ENCODE results near the gene CCR3. TPM values are rescaled to one million over a fixed set of nuclear protein-coding genes. Genes with fewer than 3 reads are reported as not detected.

The CCR3 gene
- polyA plus RNA-seq, 3 donors, result 0.08 to 0.21 TPM; not detected in 1

DNA sequence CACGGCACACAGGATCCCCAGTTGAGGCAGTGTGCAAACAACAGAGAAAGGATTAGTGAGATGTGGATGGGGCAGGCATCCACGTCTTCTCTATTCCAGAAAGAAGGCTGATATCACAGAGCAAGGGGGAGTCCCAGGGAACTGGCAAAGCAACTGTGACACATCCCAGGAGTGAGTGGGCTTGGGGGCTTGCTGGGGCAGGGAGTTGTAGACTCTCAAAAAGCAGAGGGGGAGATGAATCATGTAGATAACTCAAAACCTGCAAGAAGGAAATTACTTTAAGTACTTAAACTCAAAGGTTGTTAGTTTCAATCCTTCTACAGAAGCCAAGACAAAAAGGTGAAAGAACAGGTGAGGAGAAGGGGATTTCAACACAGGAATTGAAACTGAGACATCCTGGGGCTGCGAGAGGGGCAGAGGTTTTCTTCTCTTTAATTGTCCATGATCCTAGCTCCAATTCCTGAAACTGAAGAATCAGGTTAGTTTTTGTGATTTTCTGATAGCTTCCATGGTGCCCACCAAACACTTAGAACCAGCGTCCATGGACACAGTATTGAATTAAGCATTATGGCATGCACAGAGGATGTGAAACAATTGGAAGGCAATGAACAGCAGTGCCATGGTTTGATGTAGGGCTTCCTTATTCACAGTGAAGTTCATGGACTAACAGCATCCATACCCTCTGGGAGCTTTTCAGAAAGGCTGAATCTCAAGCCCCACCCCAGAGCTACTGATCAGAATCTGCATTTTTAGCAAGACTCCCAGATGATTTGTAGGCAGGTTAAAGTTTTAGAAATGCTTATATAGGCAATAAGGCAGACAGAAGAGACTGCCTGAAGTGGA lies 52.0 kb downstream of the CCR3 start:
- no peak for DNase-seq (ENCODE audit: low read depth in 3 of 3, low spot score in 2 of 3)

DNA sequence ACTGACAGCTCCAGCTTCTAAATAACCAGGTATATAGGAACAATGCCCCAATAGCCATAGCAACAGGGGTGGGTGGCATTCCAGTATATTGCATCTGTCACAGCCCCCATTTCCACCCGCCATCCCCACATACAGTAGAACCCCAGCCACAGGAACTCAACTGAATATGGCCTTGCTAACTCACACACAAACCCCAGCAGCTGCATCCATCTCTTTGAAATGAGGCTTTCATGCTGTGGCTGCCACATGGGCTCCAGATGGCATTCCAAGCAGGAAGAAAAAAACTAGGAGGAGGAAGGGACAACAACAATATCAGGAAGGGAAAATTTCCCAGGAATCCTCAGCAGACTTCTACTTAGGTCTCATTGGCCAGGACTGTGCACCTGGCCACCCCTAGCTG lies 54.6 kb downstream of the CCR3 start:
- no peak for DNase-seq (ENCODE audit: low read depth in 3 of 3, low spot score in 2 of 3)

GRCh38 chr3:46297658-46298423 lies 55.6 kb downstream of the CCR3 start:
- DNase-seq (ENCODE audit: low read depth in 3 of 3, low spot score in 2 of 3), result no peak

GRCh38 chr3:46298871-46299607 lies 56.8 kb downstream of the CCR3 start:
- DNase-seq (ENCODE audit: low read depth in 3 of 3, low spot score in 2 of 3), result no peak

- no peak for DNase-seq (ENCODE audit: low read depth in 3 of 3, low spot score in 2 of 3)
Observed at GRCh38 chr3:46299608-46300460, 57.6 kb downstream of the CCR3 start.

DNA sequence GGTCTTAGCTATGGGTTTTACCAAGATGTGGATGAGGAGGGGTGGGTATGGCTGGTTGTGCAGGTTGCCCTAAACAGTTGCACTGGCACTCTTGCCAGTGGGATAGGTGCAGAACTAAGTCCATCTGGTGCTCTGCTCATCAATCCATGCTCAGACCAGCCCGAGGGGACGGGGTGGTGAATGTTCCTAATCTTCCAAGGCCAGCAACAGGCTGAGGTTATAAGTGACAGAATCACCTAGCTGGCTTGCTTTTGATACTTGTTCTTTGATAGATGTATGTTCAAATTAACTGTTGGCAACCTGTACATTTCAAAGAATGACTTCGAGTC lies 58.2 kb downstream of the CCR3 start:
- no peak for DNase-seq (ENCODE audit: low read depth in 3 of 3, low spot score in 2 of 3)

DNA sequence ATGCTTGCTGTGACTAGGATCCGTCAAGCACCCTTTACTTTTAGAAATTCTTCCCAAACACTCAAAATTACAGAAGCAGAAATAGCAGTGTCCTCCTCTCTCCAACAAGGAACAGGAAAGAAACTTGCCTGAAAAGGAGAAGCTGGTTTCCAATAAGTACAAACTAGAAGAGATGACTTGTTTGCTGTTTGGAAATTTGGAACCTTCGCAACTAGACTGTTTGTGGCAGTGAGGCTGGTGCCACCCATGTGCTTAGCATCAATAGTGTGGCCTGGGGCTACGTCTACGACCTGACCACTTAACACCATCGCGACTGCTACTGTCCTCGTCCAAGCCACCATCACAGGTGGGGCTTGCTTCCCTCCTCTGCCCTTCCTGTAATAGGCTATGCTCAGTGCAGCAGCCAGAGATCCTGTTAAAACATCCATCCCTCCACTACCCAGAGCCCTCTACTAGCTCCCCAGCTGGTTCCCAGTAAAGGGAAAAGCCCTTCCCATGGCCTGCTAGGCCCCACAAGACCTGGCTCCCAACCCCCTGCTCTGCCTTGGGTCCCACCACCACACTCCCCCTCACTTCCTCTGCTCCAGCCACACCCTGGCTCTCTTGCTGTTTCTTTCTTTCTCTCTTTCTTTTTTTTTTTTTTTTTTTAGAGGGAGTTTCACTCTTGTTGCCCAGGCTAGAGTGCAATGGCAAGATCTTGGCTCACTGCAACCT lies 59.0 kb downstream of the CCR3 start:
- DNase-seq (ENCODE audit: low read depth in 3 of 3, low spot score in 2 of 3), result no peak

GRCh38 chr3:46303240-46303639 lies 61.0 kb downstream of the CCR3 start:
- DNase-seq (ENCODE audit: low read depth in 3 of 3, low spot score in 2 of 3), result no peak

- no peak for DNase-seq (ENCODE audit: low read depth in 3 of 3, low spot score in 2 of 3)
Observed at GRCh38 chr3:46304739-46305138, 62.5 kb downstream of the CCR3 start.

DNA sequence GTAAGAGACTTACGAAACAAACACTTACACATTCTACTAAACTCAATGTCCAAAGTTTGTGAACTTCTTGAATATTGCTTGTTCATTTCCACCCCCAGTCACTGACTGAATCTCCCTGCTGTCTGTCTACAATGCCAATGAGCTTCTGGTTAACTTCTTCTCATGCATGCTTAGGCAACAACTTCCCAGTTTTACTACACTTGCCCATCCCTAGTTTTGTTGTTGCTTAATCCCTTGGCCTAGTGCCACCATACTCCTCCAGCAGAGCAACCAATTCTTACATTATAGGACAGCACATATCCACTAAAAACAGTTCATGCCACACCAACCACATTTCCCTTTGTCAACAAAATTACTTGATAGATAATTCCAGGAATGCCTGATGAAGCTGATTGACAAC lies 70.7 kb downstream of the CCR3 start:
- DNase-seq (ENCODE audit: low read depth in 3 of 3, low spot score in 2 of 3), result no peak

- no peak for DNase-seq (ENCODE audit: low read depth in 3 of 3, low spot score in 2 of 3)
Observed at GRCh38 chr3:46314517-46314916, 72.3 kb downstream of the CCR3 start.

- no peak for DNase-seq (ENCODE audit: low read depth in 3 of 3, low spot score in 2 of 3)
Observed at GRCh38 chr3:46316206-46316605, 73.9 kb downstream of the CCR3 start.

Other genes starting within 250 kb of the CCR3 start
- gene FYCO1, start 246.6 kb upstream of the CCR3 start, polyA plus RNA-seq (ENCODE audit: insufficient read length in 3 of 3), result 10 to 100 TPM; 16.7 to 18.5 (median 18.5) TPM
- gene XCR1, start 215.0 kb upstream of the CCR3 start, polyA plus RNA-seq (ENCODE audit: insufficient read length in 3 of 3), result under 1 TPM; 0.12 to 0.26 (median 0.18) TPM
- gene CCR1, start 34.1 kb upstream of the CCR3 start, polyA plus RNA-seq (ENCODE audit: insufficient read length in 3 of 3), result 1 to 10 TPM; 1.7 to 2.6 (median 2.4) TPM
- gene CCR2, start 111.7 kb downstream of the CCR3 start, polyA plus RNA-seq (ENCODE audit: insufficient read length in 3 of 3), result 1 to 10 TPM; 2.0 to 2.1 (median 2.1) TPM
- gene CCR5, start 128.5 kb downstream of the CCR3 start, polyA plus RNA-seq (ENCODE audit: insufficient read length in 3 of 3), result under 1 TPM; 0.46 to 0.69 (median 0.51) TPM
- gene CCRL2, start 164.8 kb downstream of the CCR3 start, polyA plus RNA-seq (ENCODE audit: insufficient read length in 3 of 3), result 1 to 10 TPM; 1.1 to 1.5 (median 1.3) TPM
- 1 to 10 TPM; 2.3 to 2.8 (median 2.6) TPM for gene LTF, start 222.4 kb downstream of the CCR3 start, polyA plus RNA-seq (ENCODE audit: insufficient read length in 3 of 3)

All from right renal cortex interstitium (tissue), 3 donors.